ENCODE data around the gene RNF32. TPM values are rescaled to one million over a fixed set of nuclear protein-coding genes. Genes with fewer than 3 reads are reported as not detected.
"Not testable (repeated sequence)": the region's sequence is repeated elsewhere in the genome, so short reads cannot be mapped to it uniquely, and the experiment has no call there.

Gene RNF32
- total and polyA plus RNA-seq, 8 donors, result 0.69 to 2.5 (median 1.1) TPM

GRCh38 chr7:156692849-156693248, 52.3 kb downstream of the RNF32 start:
- no peaks in the 10 kb centered on the region for H3K4me1 ChIP-seq
- no peaks in the 10 kb centered on the region for H3K27me3 ChIP-seq
- DNase-seq, result no peak
- TF ChIP-seq CTCF (IDR thresholded peaks at IDR 0.05), result no peak
- WGBS, 2 donors, result 61 to 78% methylated on average over 1 of the region's 1 CpG
- no peak overlapping the region for H3K27ac ChIP-seq
- H3K4me3 ChIP-seq, result no peak overlapping the region
- intact Hi-C loops (cut with DNase I), result no loop called here
- no peak for FAIRE-seq
- H3K36me3 ChIP-seq, result no peaks in the 10 kb centered on the region
- ATAC-seq, result no peak
- no peaks in the 10 kb centered on the region for H3K9me3 ChIP-seq

GRCh38 chr7:156693627-156694026, 53.1 kb downstream of the RNF32 start:
- no peaks in the 10 kb centered on the region for H3K36me3 ChIP-seq

GRCh38 chr7:156697283-156697682, 56.7 kb downstream of the RNF32 start:
- H3K36me3 ChIP-seq; H3K27me3 ChIP-seq; FAIRE-seq; H3K27ac ChIP-seq; H3K9me3 ChIP-seq; DNase-seq; H3K4me3 ChIP-seq; intact Hi-C loops (cut with DNase I); H3K4me1 ChIP-seq; ATAC-seq: not testable (repeated sequence)
- 96 to 97% methylated on average over 9 of the region's 9 CpGs for WGBS, 2 donors

More at GRCh38 chr7:156693627-156694026, 53.1 kb downstream of the RNF32 start:
- no peak for TF ChIP-seq CTCF (IDR thresholded peaks at IDR 0.05)
- intact Hi-C loops (cut with DNase I), result no loop called here
- FAIRE-seq, result no peak
- H3K4me1 ChIP-seq, result no peaks in the 10 kb centered on the region
- no peak for DNase-seq
- ATAC-seq, result no peak
- no peak overlapping the region for H3K27ac ChIP-seq
- H3K9me3 ChIP-seq, result no peaks in the 10 kb centered on the region
- no peaks in the 10 kb centered on the region for H3K27me3 ChIP-seq
- H3K4me3 ChIP-seq, result no peak overlapping the region
- WGBS, 2 donors, result 93 to 96% methylated on average over 3 of the region's 3 CpGs

- ATAC-seq; H3K4me1 ChIP-seq; DNase-seq; H3K27me3 ChIP-seq; intact Hi-C loops (cut with DNase I); H3K9me3 ChIP-seq; H3K36me3 ChIP-seq; FAIRE-seq; H3K27ac ChIP-seq; H3K4me3 ChIP-seq: not testable (repeated sequence)
- WGBS, 2 donors, result 98% methylated on average over 4 of the region's 4 CpGs
These were observed 57.9 kb downstream of the RNF32 start for GRCh38 chr7:156698512-156698911.

GRCh38 chr7:156701787-156702186, 61.2 kb downstream of the RNF32 start:
- H3K4me3 ChIP-seq; intact Hi-C loops (cut with DNase I); H3K27ac ChIP-seq; ATAC-seq; H3K27me3 ChIP-seq; DNase-seq; H3K9me3 ChIP-seq; H3K4me1 ChIP-seq; H3K36me3 ChIP-seq; FAIRE-seq: not testable (repeated sequence)
- 98 to 100% methylated on average over 1 of the region's 1 CpG for WGBS, 2 donors

- TF ChIP-seq CTCF (IDR thresholded peaks at IDR 0.05), result no peak
- FAIRE-seq, result no peak
- no peaks in the 10 kb centered on the region for H3K36me3 ChIP-seq
These were observed 61.8 kb downstream of the RNF32 start for GRCh38 chr7:156702399-156702798.

GRCh38 chr7:156703209-156703608, 62.6 kb downstream of the RNF32 start:
- Histone ChIP-seq H3K4me3 (no peak overlapping the region), H3K27me3 (no peaks in the 10 kb centered on the region), H3K36me3 (no peaks in the 10 kb centered on the region), H3K9me3 (no peaks in the 10 kb centered on the region), H3K27ac (no peak overlapping the region), H3K4me1 (no peaks in the 10 kb centered on the region)
- no peak for TF ChIP-seq CTCF (IDR thresholded peaks at IDR 0.05)
- FAIRE-seq (no peak), ATAC-seq (no peak), DNase-seq (no peak)
- 89 to 91% methylated on average over 4 of the region's 4 CpGs for WGBS, 2 donors
- intact Hi-C loops (cut with DNase I), result no loop called here

More at GRCh38 chr7:156702399-156702798, 61.8 kb downstream of the RNF32 start:
- Histone ChIP-seq H3K27me3 (no peaks in the 10 kb centered on the region), H3K4me3 (no peak overlapping the region), H3K27ac (no peak overlapping the region), H3K4me1 (no peaks in the 10 kb centered on the region), H3K9me3 (no peaks in the 10 kb centered on the region)
- DNase-seq (no peak), ATAC-seq (no peak)
- intact Hi-C loops (cut with DNase I), result no loop called here

Data from pancreas (tissue), 10 donors.